ENCODE measurements around the gene PSMA5. TPM values are rescaled to one million over a fixed set of nuclear protein-coding genes. Genes with fewer than 3 reads are reported as not detected.
A peak's percentile ranks its signal among the peaks of the same experiment; 100 is the strongest.

The PSMA5 gene
- total RNA-seq, 2 experiments from 2014 or later: 53.3 to 152 TPM

DNA sequence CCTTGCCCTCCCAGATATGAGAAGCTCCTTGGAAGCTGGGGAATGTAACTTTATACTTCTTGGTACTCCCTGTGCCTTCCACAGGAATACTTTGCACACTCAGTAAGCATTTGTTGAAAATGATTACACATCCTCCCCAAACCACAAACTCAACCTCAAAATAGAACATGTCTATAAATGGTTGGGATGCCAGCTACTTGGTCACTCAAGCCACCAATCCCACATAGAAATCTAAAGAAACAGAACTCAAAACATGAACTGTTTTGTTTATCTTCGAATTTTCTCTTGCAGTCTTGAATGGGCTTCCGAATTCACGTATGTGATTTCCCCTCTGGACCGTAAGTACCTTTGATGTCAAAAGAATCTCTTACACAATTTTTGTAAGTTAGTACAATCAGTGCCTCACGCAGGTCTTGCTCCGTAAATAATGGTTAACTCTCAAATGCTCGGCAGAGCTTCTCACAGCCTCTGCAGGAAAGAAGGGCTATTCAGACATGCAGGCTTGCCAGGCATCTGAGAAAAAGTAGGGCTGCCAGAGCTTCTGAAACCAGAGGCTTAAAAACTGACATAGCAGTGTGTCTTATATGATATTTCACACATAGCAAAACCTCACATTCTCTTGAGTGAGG lies 55.4 kb downstream of the PSMA5 start:
- intact Hi-C loops (cut with micrococcal nuclease; ENCODE audit: unreplicated experiment): no loop called here
- TF ChIP-seq EZH2phosphoT487 (IDR thresholded peaks at IDR 0.05; ENCODE audit: borderline replicate concordance, low read depth, low read length): no peak
- TF ChIP-seq, protein P1, sequence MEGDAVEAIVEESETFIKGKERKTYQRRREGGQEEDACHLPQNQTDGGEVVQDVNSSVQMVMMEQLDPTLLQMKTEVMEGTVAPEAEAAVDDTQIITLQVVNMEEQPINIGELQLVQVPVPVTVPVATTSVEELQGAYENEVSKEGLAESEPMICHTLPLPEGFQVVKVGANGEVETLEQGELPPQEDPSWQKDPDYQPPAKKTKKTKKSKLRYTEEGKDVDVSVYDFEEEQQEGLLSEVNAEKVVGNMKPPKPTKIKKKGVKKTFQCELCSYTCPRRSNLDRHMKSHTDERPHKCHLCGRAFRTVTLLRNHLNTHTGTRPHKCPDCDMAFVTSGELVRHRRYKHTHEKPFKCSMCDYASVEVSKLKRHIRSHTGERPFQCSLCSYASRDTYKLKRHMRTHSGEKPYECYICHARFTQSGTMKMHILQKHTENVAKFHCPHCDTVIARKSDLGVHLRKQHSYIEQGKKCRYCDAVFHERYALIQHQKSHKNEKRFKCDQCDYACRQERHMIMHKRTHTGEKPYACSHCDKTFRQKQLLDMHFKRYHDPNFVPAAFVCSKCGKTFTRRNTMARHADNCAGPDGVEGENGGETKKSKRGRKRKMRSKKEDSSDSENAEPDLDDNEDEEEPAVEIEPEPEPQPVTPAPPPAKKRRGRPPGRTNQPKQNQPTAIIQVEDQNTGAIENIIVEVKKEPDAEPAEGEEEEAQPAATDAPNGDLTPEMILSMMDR (conservative IDR thresholded peaks at IDR 0.05; ENCODE audit: low read length): no peak
- no TSS peak for BruUV-seq (replicated peaks)
- POLR2A ChIA-PET: interaction anchor here (1.1 to 1.4 kb wide), 2 partner anchors 17 to 19 kb away, joined by 3 to 4 read pairs; no protein-coding TSS in a partner anchor
- CTCF ChIA-PET (ENCODE audit: unreplicated experiment): no interaction called here
- Histone ChIP-seq H2AFZ (ENCODE audit: low read length) (no peak overlapping the region), H4K20me1 (ENCODE audit: insufficient read depth, low read length) (no peaks in the 10 kb centered on the region), H3K27ac (ENCODE audit: low read depth, low read length, poor library complexity, severe bottlenecking) (no peak overlapping the region), H3K36me3 (ENCODE audit: insufficient read depth, low read length) (peaks cover 33% of the 10 kb centered on the region), H3K79me2 (ENCODE audit: insufficient read depth, low read depth, low read length) (peaks cover 29% of the 10 kb centered on the region; the same call in 1 of the 2 replicates), H3K9me2 (ENCODE audit: insufficient read depth, low read length) (no peaks in the 10 kb centered on the region), H3K4me2 (ENCODE audit: low read length) (peak overlapping the region; percentile 16; the same call in 1 of the 2 replicates), H3K4me3 (ENCODE audit: low read depth, low read length, poor library complexity, severe bottlenecking) (no peak overlapping the region), H3K9me3 (ENCODE audit: low read length) (no peaks in the 10 kb centered on the region), H3K4me1 (ENCODE audit: insufficient read depth, low read length, poor library complexity, severe bottlenecking) (peaks cover 33% of the 10 kb centered on the region)
- DNase-seq (ENCODE audit: low spot score): no peak

DNA sequence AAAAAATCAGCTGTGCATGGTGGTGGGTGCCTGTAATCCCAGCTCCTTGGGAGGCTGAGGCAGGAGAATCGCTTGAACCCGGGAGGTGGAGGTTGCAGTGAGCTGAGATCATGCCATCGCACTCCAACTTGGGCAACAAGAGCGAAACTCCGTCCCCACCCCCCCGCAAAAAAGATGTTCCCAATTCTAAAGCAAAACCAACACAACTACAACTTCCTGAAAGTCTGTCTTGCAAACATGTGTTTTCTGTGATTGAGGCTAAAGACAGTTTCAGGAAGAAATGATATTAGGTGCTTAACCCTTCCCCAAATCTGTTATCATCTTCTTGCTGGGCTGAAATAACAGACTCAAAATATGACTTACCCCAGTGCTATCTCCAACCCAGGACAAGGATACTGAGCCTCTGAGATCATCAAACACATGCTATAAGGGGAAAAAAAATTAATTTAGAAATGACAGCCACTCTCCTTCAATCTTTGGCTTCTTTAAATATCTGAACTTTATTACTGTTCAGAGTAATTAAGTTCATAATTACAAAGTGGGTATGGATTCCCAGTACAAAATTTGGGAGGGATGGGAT lies 57.0 kb downstream of the PSMA5 start:
- Histone ChIP-seq H3K9me3 (ENCODE audit: low read length) (no peaks in the 10 kb centered on the region), H3K79me2 (ENCODE audit: insufficient read depth, low read depth, low read length) (peaks cover 21% of the 10 kb centered on the region; the same call in 1 of the 2 replicates), H3K36me3 (ENCODE audit: insufficient read depth, low read length) (peaks cover 41% of the 10 kb centered on the region), H3K4me2 (ENCODE audit: low read length) (no peak overlapping the region), H3K4me3 (ENCODE audit: low read depth, low read length, poor library complexity, severe bottlenecking) (no peak overlapping the region), H3K27ac (ENCODE audit: low read depth, low read length, poor library complexity, severe bottlenecking) (no peak overlapping the region), H4K20me1 (ENCODE audit: insufficient read depth, low read length) (no peaks in the 10 kb centered on the region), H3K9me2 (ENCODE audit: insufficient read depth, low read length) (no peaks in the 10 kb centered on the region), H3K4me1 (ENCODE audit: insufficient read depth, low read length, poor library complexity, severe bottlenecking) (peaks cover 40% of the 10 kb centered on the region), H2AFZ (ENCODE audit: low read length) (no peak overlapping the region)
- intact Hi-C loops (cut with micrococcal nuclease; ENCODE audit: unreplicated experiment): no loop called here
- ChIA-PET POLR2A (no interaction called here), CTCF (ENCODE audit: unreplicated experiment) (no interaction called here)
- BruUV-seq (replicated peaks): no TSS peak
- no peak for DNase-seq (ENCODE audit: low spot score)
- TF ChIP-seq EZH2phosphoT487 (IDR thresholded peaks at IDR 0.05; ENCODE audit: borderline replicate concordance, low read depth, low read length): no peak
- TF ChIP-seq, protein P1 (conservative IDR thresholded peaks at IDR 0.05; ENCODE audit: low read length): no peak

DNA sequence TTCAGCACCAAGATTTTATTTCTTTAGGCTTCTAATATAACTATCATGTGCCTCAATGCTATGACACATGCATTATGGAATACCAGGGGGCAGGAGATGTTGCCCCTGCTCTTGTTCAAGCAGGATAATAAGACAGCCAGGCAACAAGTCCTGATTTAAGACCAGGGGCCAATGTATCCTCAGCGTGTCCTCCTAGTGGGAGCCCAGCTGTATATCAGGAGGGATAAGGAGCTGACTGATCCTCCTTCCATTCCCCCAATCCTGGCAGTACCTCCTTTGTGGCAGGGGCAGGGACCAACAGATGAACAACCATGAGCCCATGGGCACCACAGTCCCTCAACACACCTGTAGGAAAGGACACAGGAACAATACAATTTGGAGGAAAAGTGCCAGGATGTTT lies 57.8 kb downstream of the PSMA5 start:
- Histone ChIP-seq H3K4me3 (ENCODE audit: low read depth, low read length, poor library complexity, severe bottlenecking) (no peak overlapping the region), H2AFZ (ENCODE audit: low read length) (no peak overlapping the region), H3K27ac (ENCODE audit: low read depth, low read length, poor library complexity, severe bottlenecking) (no peak overlapping the region), H3K4me2 (ENCODE audit: low read length) (no peak overlapping the region), H3K36me3 (ENCODE audit: insufficient read depth, low read length) (peaks cover 48% of the 10 kb centered on the region), H4K20me1 (ENCODE audit: insufficient read depth, low read length) (no peaks in the 10 kb centered on the region), H3K79me2 (ENCODE audit: insufficient read depth, low read depth, low read length) (peaks cover 13% of the 10 kb centered on the region; the same call in 1 of the 2 replicates), H3K4me1 (ENCODE audit: insufficient read depth, low read length, poor library complexity, severe bottlenecking) (peaks cover 40% of the 10 kb centered on the region), H3K9me3 (ENCODE audit: low read length) (no peaks in the 10 kb centered on the region), H3K9me2 (ENCODE audit: insufficient read depth, low read length) (no peaks in the 10 kb centered on the region)
- no TSS peak for BruUV-seq (replicated peaks)
- DNase-seq (ENCODE audit: low spot score): no peak
- ChIA-PET CTCF (ENCODE audit: unreplicated experiment) (no interaction called here), POLR2A (no interaction called here)
- no peak for TF ChIP-seq EZH2phosphoT487 (IDR thresholded peaks at IDR 0.05; ENCODE audit: borderline replicate concordance, low read depth, low read length)
- TF ChIP-seq, protein P1 (conservative IDR thresholded peaks at IDR 0.05; ENCODE audit: low read length): no peak
- intact Hi-C loops (cut with micrococcal nuclease; ENCODE audit: unreplicated experiment): no loop called here

Measured in OCI-LY7 (cell line).